Loucy (cell line): ENCODE data around the gene FAM124A.

Source experiments
- H2AFZ ChIP-seq: fragments of 200-600 bp; sonication (generic); 2 replicates; pipeline ENCODE4 v1.6.0; 2016; ENCODE audit warnings: antibody characterized with exemption, mild to moderate bottlenecking, low read length, moderate library complexity
- H3F3A ChIP-seq: fragments of 200-600 bp; 2 replicates; pipeline ENCODE4 v1.6.0; 2016; ENCODE audit warnings: antibody characterized with exemption, low read depth, mild to moderate bottlenecking
- H3K27me3 ChIP-seq: fragments of 200-600 bp; sonication (generic); 2 replicates; pipeline ENCODE4 v1.6.1; 2014; ENCODE audit warnings: low read length, mild to moderate bottlenecking; ENCODE audit not compliant: insufficient read depth, poor library complexity, severe bottlenecking
- H3K36me3 ChIP-seq: fragments of 200-600 bp; sonication (generic); 2 replicates; pipeline ENCODE4 v1.6.1; 2016; ENCODE audit warnings: low read length; ENCODE audit not compliant: insufficient read depth
- H3K4me1 ChIP-seq: fragments of 200-600 bp; sonication (generic); 2 replicates; pipeline ENCODE4 v1.5.1; 2014; ENCODE audit warnings: low read length, mild to moderate bottlenecking; ENCODE audit not compliant: insufficient read depth, poor library complexity, severe bottlenecking
- H3K4me2 ChIP-seq: fragments of 200-600 bp; sonication (generic); 2 replicates; pipeline ENCODE4 v1.6.0; 2014; ENCODE audit warnings: antibody characterized with exemption, low read length, low read depth, mild to moderate bottlenecking; ENCODE audit not compliant: poor library complexity, severe bottlenecking
- H3K4me3 ChIP-seq: fragments of 200-600 bp; sonication (generic); 2 replicates; pipeline ENCODE4 v1.5.1; 2014; ENCODE audit warnings: low read length, mild to moderate bottlenecking, mixed read lengths; ENCODE audit not compliant: poor library complexity, severe bottlenecking
- H3K79me2 ChIP-seq: fragments of 200-600 bp; sonication (generic); 2 replicates; pipeline ENCODE4 v1.6.1; 2014; ENCODE audit warnings: low read length; ENCODE audit not compliant: insufficient read depth
- H3K9ac ChIP-seq: fragments of 200-600 bp; sonication (generic); 2 replicates; pipeline ENCODE4 v1.6.0; 2014; ENCODE audit warnings: mild to moderate bottlenecking, low read depth, low read length, moderate library complexity; ENCODE audit not compliant: poor library complexity, severe bottlenecking
- H3K9me2 ChIP-seq: fragments of 200-600 bp; sonication (generic); replicated peaks from 2 replicates; pipeline ENCODE4 v1.6.1; 2016; ENCODE audit warnings: low read depth, low read length, mixed read lengths
- H3K9me3 ChIP-seq: fragments of 200-600 bp; sonication (generic); 2 replicates; pipeline ENCODE4 v1.6.1; 2014; ENCODE audit warnings: mild to moderate bottlenecking, antibody characterized with exemption, low read length, low read depth; ENCODE audit not compliant: insufficient read depth
- H4K20me1 ChIP-seq: fragments of 200-600 bp; sonication (generic); 2 replicates; pipeline ENCODE4 v1.6.0; 2014; ENCODE audit warnings: antibody characterized with exemption, low read length, mild to moderate bottlenecking; ENCODE audit not compliant: insufficient read depth, poor library complexity, severe bottlenecking
- CTCF ChIP-seq: fragments of 200-600 bp; sonication (generic); conservative IDR thresholded peaks from 2 replicates; pipeline ENCODE4 v1.5.1; 2014; ENCODE audit warnings: mild to moderate bottlenecking, antibody characterized with exemption, low read length
- EZH2phosphoT487 ChIP-seq: fragments of 200-600 bp; IDR thresholded peaks from 2 replicates; pipeline ENCODE4 v1.6.1; 2018; ENCODE audit warnings: antibody characterized with exemption, mild to moderate bottlenecking, moderate library complexity, borderline replicate concordance

Gene FAM124A

DNA sequence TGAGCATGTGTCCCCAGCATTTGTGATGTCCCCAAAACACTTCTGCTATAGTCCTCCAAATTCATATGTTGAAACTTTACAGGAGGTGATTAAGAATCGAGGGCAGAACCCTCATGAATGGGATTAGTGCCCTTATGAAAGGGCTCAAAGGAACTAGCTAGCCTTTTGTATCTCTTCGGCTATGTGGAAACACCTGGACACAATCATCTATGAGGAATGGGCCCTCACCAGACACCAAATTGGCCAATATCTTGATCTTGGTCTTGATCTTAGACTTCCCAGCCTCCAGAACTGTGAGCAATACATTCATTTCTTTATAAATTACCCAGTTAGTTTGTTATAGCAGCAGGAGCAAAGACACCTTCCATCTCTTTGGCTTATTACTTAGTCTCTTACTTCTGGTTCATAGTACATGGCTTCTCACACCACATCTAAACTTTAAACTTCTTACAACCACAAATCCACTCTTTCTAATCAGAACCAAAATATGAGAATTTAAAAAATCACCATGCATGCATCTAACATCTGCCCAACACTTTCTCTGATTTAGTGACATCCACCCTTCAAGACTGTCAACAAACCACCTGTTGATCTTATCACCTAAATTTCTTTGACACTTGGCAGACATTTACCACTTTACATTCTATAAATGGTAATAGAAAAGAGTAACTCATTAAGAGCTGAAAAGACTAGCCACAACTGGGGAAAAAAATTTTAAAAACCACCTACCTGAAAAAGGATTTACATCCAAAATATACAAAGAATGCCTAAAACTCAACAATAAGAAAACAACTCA is 110.6 kb downstream of the FAM124A start:
- no peak overlapping the region for H2AFZ ChIP-seq
- TF ChIP-seq CTCF = no peak
- TF ChIP-seq EZH2phosphoT487 = no peak
- H3F3A ChIP-seq = no peaks in the 10 kb centered on the region
- no peaks in the 10 kb centered on the region for H3K36me3 ChIP-seq
- H4K20me1 ChIP-seq = no peaks in the 10 kb centered on the region
- H3K4me1 ChIP-seq = no peaks in the 10 kb centered on the region
- H3K4me3 ChIP-seq = no peak overlapping the region
- H3K9me2 ChIP-seq = no peaks in the 10 kb centered on the region
- no peaks in the 10 kb centered on the region for H3K79me2 ChIP-seq
- no peak overlapping the region for H3K4me2 ChIP-seq
- no peaks in the 10 kb centered on the region for H3K9me3 ChIP-seq
- no peak overlapping the region for H3K9ac ChIP-seq
- H3K27me3 ChIP-seq = no peaks in the 10 kb centered on the region

DNA sequence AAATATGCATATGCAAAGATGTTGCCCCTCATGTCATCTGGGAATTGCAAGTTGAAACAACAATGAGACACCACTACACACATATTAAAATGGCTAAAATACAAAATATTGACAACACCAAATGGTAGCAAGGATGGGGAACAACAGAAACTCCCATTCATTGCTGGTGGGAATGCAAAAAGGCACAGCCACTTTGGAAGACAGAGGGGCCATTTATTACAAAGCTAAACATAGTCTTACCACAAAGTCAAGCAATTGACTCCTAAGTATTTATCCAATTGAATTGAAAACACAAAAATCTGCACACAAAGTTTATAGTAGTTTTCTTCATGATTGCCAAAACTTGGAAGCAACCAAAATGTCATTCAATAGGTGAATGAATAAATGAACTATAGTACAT is 111.2 kb downstream of the FAM124A start:
- H3K9me3 ChIP-seq = no peaks in the 10 kb centered on the region
- no peak for TF ChIP-seq EZH2phosphoT487
- no peak for TF ChIP-seq CTCF
- no peaks in the 10 kb centered on the region for H3K4me1 ChIP-seq
- H3K4me2 ChIP-seq = no peak overlapping the region
- H2AFZ ChIP-seq = no peak overlapping the region
- H3F3A ChIP-seq = no peaks in the 10 kb centered on the region
- H3K79me2 ChIP-seq = no peaks in the 10 kb centered on the region
- H3K9ac ChIP-seq = no peak overlapping the region
- no peaks in the 10 kb centered on the region for H3K36me3 ChIP-seq
- H3K27me3 ChIP-seq = no peaks in the 10 kb centered on the region
- H3K9me2 ChIP-seq = no peaks in the 10 kb centered on the region
- no peaks in the 10 kb centered on the region for H4K20me1 ChIP-seq
- no peak overlapping the region for H3K4me3 ChIP-seq

GRCh38 chr13:51333826-51334225 is 111.6 kb downstream of the FAM124A start:
- no peak overlapping the region for H3K4me3 ChIP-seq
- H2AFZ ChIP-seq = no peak overlapping the region
- no peaks in the 10 kb centered on the region for H3F3A ChIP-seq
- no peaks in the 10 kb centered on the region for H3K79me2 ChIP-seq
- H3K9me3 ChIP-seq = no peaks in the 10 kb centered on the region
- H3K4me1 ChIP-seq = no peaks in the 10 kb centered on the region
- no peak overlapping the region for H3K4me2 ChIP-seq
- no peak overlapping the region for H3K9ac ChIP-seq
- TF ChIP-seq CTCF (no peak), EZH2phosphoT487 (no peak)
- H3K9me2 ChIP-seq = no peaks in the 10 kb centered on the region
- H3K27me3 ChIP-seq = no peaks in the 10 kb centered on the region
- no peaks in the 10 kb centered on the region for H3K36me3 ChIP-seq
- no peaks in the 10 kb centered on the region for H4K20me1 ChIP-seq
